ENCODE results near the gene B3GNT5. TPM values are rescaled to one million over a fixed set of nuclear protein-coding genes. Genes with fewer than 3 reads are reported as not detected.
A peak's percentile ranks its signal among the peaks of the same experiment; 100 is the strongest.

The B3GNT5 gene
- total and polyA plus RNA-seq, 4 donors = 11.0 to 25.7 (median 20.6) TPM

- Histone ChIP-seq H3K9me3 (ENCODE audit: control insufficient read depth, insufficient read depth, low read length) (no peaks in the 10 kb centered on the region), H3K4me1 (ENCODE audit: control insufficient read depth, insufficient read depth, low read length) (peaks cover 4% of the 10 kb centered on the region), H3K36me3 (ENCODE audit: control insufficient read depth, insufficient read depth, low read length) (peaks cover 10% of the 10 kb centered on the region), H3K4me3 (ENCODE audit: low read depth, low read length) (no peak overlapping the region), H3K27me3 (ENCODE audit: control insufficient read depth, insufficient read depth, low read length) (no peaks in the 10 kb centered on the region), H3K27ac (ENCODE audit: low read depth, low read length) (no peak overlapping the region)
- no CpG with 5 or more reads among the region's 3 CpGs for WGBS (ENCODE audit: insufficient coverage)
- no peak for DNase-seq (ENCODE audit: low read depth in 4 of 6, low spot score in 6 of 6)
These were observed 19.1 kb downstream of the B3GNT5 start for GRCh38 chr3:183272142-183272541.

DNA sequence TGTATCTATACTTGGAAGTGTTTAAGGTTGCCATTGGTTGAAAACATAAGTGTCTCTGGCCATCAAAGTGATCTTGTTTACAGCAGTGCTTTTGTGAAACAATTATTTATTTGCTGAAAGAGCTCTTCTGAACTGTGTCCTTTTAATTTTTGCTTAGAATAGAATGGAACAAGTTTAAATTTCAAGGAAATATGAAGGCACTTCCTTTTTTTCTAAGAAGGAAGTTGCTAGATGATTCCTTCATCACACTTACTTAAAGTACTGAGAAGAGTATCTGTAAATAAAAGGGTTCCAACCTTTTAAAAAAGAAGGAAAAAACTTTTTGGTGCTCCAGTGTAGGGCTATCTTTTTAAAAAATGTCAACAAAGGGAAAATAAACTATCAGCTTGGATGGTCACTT, 19.7 kb downstream of the B3GNT5 start:
- no peaks in the 10 kb centered on the region for H3K9me3 ChIP-seq (ENCODE audit: control insufficient read depth, insufficient read depth, low read length)
- H3K36me3 ChIP-seq (ENCODE audit: control insufficient read depth, insufficient read depth, low read length) = peaks cover 4% of the 10 kb centered on the region
- no peaks in the 10 kb centered on the region for H3K4me1 ChIP-seq (ENCODE audit: control insufficient read depth, insufficient read depth, low read length)
- no peak overlapping the region for H3K4me3 ChIP-seq (ENCODE audit: low read depth, low read length)
- no peak for DNase-seq (ENCODE audit: low read depth in 4 of 6, low spot score in 6 of 6)
- no peak overlapping the region for H3K27ac ChIP-seq (ENCODE audit: low read depth, low read length)
- H3K27me3 ChIP-seq (ENCODE audit: control insufficient read depth, insufficient read depth, low read length) = no peaks in the 10 kb centered on the region

GRCh38 chr3:183274609-183275008, 21.6 kb downstream of the B3GNT5 start:
- DNase-seq (ENCODE audit: low read depth in 4 of 6, low spot score in 6 of 6) = no peak
- Histone ChIP-seq H3K27ac (ENCODE audit: low read depth, low read length) (no peak overlapping the region), H3K36me3 (ENCODE audit: control insufficient read depth, insufficient read depth, low read length) (peaks cover 4% of the 10 kb centered on the region), H3K4me1 (ENCODE audit: control insufficient read depth, insufficient read depth, low read length) (no peaks in the 10 kb centered on the region), H3K4me3 (ENCODE audit: low read depth, low read length) (no peak overlapping the region), H3K27me3 (ENCODE audit: control insufficient read depth, insufficient read depth, low read length) (no peaks in the 10 kb centered on the region), H3K9me3 (ENCODE audit: control insufficient read depth, insufficient read depth, low read length) (no peaks in the 10 kb centered on the region)
- 91% methylated on average over 3 of the region's 5 CpGs for WGBS (ENCODE audit: insufficient coverage)

DNA sequence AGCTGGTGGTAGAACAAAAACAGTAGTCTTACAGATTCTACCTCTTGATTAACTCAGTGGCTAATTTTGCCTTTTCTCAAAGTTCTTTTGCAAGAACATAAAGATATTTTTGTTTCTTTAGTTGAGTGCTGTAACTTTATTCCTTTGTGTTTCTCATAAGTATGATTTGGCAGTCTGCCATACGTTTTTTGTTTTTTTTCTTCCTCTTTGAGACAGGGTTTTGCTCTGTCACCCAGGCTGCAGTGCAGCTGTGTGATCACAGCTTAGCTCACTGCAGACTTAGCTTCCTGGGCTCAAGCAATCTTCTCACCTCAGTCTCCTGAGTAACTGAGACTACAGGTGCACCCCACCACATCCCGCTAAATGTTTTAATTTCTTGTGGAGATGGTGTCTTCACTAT, 22.4 kb downstream of the B3GNT5 start:
- no peak overlapping the region for H3K4me3 ChIP-seq (ENCODE audit: low read depth, low read length)
- peak in 2 of 6 donors; percentile 25 to 58 for DNase-seq (ENCODE audit: low read depth in 4 of 6, low spot score in 6 of 6)
- H3K27me3 ChIP-seq (ENCODE audit: control insufficient read depth, insufficient read depth, low read length) = no peaks in the 10 kb centered on the region
- no peak overlapping the region for H3K27ac ChIP-seq (ENCODE audit: low read depth, low read length)
- no peaks in the 10 kb centered on the region for H3K9me3 ChIP-seq (ENCODE audit: control insufficient read depth, insufficient read depth, low read length)
- H3K4me1 ChIP-seq (ENCODE audit: control insufficient read depth, insufficient read depth, low read length) = no peaks in the 10 kb centered on the region
- 33% methylated on average over 1 of the region's 2 CpGs for WGBS (ENCODE audit: insufficient coverage)
- peaks cover 4% of the 10 kb centered on the region for H3K36me3 ChIP-seq (ENCODE audit: control insufficient read depth, insufficient read depth, low read length)

DNA sequence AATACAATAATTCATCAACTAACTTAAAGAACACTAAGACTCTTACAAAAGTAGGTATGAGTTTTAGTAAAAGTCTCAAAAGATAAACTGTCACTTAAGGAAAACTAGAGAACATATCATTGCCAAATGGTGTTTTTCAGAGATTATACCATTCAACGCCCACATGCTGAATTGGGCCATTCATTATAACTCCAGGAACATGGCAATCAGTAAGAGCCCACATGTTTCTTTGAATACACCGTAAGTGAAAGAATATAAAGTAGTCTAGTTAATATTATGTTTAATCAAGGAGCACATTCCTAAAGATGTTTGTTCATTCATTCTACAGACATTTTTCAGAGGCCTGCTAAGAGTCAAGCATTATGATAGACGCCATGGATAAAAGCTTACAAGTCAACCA, 22.9 kb downstream of the B3GNT5 start:
- Histone ChIP-seq H3K9me3 (ENCODE audit: control insufficient read depth, insufficient read depth, low read length) (no peaks in the 10 kb centered on the region), H3K27me3 (ENCODE audit: control insufficient read depth, insufficient read depth, low read length) (no peaks in the 10 kb centered on the region), H3K4me1 (ENCODE audit: control insufficient read depth, insufficient read depth, low read length) (no peaks in the 10 kb centered on the region), H3K27ac (ENCODE audit: low read depth, low read length) (no peak overlapping the region), H3K36me3 (ENCODE audit: control insufficient read depth, insufficient read depth, low read length) (peaks cover 4% of the 10 kb centered on the region), H3K4me3 (ENCODE audit: low read depth, low read length) (no peak overlapping the region)
- WGBS (ENCODE audit: insufficient coverage) = no CpG with 5 or more reads among the region's 3 CpGs
- DNase-seq (ENCODE audit: low read depth in 4 of 6, low spot score in 6 of 6) = no peak

GRCh38 chr3:183277260-183277659, 24.2 kb downstream of the B3GNT5 start:
- peaks cover 4% of the 10 kb centered on the region for H3K36me3 ChIP-seq (ENCODE audit: control insufficient read depth, insufficient read depth, low read length)
- no peak for DNase-seq (ENCODE audit: low read depth in 4 of 6, low spot score in 6 of 6)
- no peak overlapping the region for H3K27ac ChIP-seq (ENCODE audit: low read depth, low read length)
- no peaks in the 10 kb centered on the region for H3K4me1 ChIP-seq (ENCODE audit: control insufficient read depth, insufficient read depth, low read length)
- no peaks in the 10 kb centered on the region for H3K27me3 ChIP-seq (ENCODE audit: control insufficient read depth, insufficient read depth, low read length)
- 100% methylated on average over 2 of the region's 5 CpGs for WGBS (ENCODE audit: insufficient coverage)
- no peak overlapping the region for H3K4me3 ChIP-seq (ENCODE audit: low read depth, low read length)
- no peaks in the 10 kb centered on the region for H3K9me3 ChIP-seq (ENCODE audit: control insufficient read depth, insufficient read depth, low read length)

GRCh38 chr3:183278479-183279088, 25.5 kb downstream of the B3GNT5 start:
- H3K9me3 ChIP-seq (ENCODE audit: control insufficient read depth, insufficient read depth, low read length) = no peaks in the 10 kb centered on the region
- H3K27me3 ChIP-seq (ENCODE audit: control insufficient read depth, insufficient read depth, low read length) = no peaks in the 10 kb centered on the region
- WGBS (ENCODE audit: insufficient coverage) = 80% methylated on average over 1 of the region's 4 CpGs
- no peak overlapping the region for H3K27ac ChIP-seq (ENCODE audit: low read depth, low read length)
- H3K4me3 ChIP-seq (ENCODE audit: low read depth, low read length) = no peak overlapping the region
- no peaks in the 10 kb centered on the region for H3K4me1 ChIP-seq (ENCODE audit: control insufficient read depth, insufficient read depth, low read length)
- peaks cover 4% of the 10 kb centered on the region for H3K36me3 ChIP-seq (ENCODE audit: control insufficient read depth, insufficient read depth, low read length)
- DNase-seq (ENCODE audit: low read depth in 4 of 6, low spot score in 6 of 6) = peak in 2 of 6 donors; percentile 21 to 50

DNA sequence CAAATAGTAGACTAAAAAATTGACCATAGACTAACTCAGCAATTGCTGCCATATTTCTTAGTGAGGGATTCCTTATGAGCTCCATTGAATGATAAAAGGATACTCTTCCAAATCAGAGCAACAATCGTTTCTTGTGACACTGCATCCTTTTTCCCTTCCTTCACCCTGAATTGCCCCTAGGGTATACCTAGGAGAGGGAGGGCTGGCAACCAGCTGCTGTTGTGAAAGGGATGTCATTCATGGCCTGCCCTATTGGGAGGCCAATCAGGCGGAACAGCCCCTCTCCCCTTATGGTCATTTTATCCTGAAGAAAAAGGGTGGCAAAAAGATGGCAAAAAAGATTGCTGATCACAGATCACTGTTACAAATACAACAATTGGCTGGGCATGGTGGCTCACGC, 26.3 kb downstream of the B3GNT5 start:
- no CpG with 5 or more reads among the region's 3 CpGs for WGBS (ENCODE audit: insufficient coverage)
- Histone ChIP-seq H3K4me3 (ENCODE audit: low read depth, low read length) (no peak overlapping the region), H3K36me3 (ENCODE audit: control insufficient read depth, insufficient read depth, low read length) (no peaks in the 10 kb centered on the region), H3K9me3 (ENCODE audit: control insufficient read depth, insufficient read depth, low read length) (no peaks in the 10 kb centered on the region), H3K27me3 (ENCODE audit: control insufficient read depth, insufficient read depth, low read length) (no peaks in the 10 kb centered on the region), H3K4me1 (ENCODE audit: control insufficient read depth, insufficient read depth, low read length) (no peaks in the 10 kb centered on the region), H3K27ac (ENCODE audit: low read depth, low read length) (no peak overlapping the region)
- DNase-seq (ENCODE audit: low read depth in 4 of 6, low spot score in 6 of 6) = no peak

- 90% methylated on average over 2 of the region's 8 CpGs for WGBS (ENCODE audit: insufficient coverage)
- no peaks in the 10 kb centered on the region for H3K9me3 ChIP-seq (ENCODE audit: control insufficient read depth, insufficient read depth, low read length)
- H3K4me3 ChIP-seq (ENCODE audit: low read depth, low read length) = no peak overlapping the region
- no peaks in the 10 kb centered on the region for H3K36me3 ChIP-seq (ENCODE audit: control insufficient read depth, insufficient read depth, low read length)
- peaks cover 3% of the 10 kb centered on the region for H3K4me1 ChIP-seq (ENCODE audit: control insufficient read depth, insufficient read depth, low read length)
- DNase-seq (ENCODE audit: low read depth in 4 of 6, low spot score in 6 of 6) = no peak
- H3K27me3 ChIP-seq (ENCODE audit: control insufficient read depth, insufficient read depth, low read length) = no peaks in the 10 kb centered on the region
- no peak overlapping the region for H3K27ac ChIP-seq (ENCODE audit: low read depth, low read length)
These were observed 28.2 kb downstream of the B3GNT5 start for GRCh38 chr3:183281126-183281797.

- no peak overlapping the region for H3K4me3 ChIP-seq (ENCODE audit: low read depth, low read length)
- H3K9me3 ChIP-seq (ENCODE audit: control insufficient read depth, insufficient read depth, low read length) = no peaks in the 10 kb centered on the region
- no peaks in the 10 kb centered on the region for H3K36me3 ChIP-seq (ENCODE audit: control insufficient read depth, insufficient read depth, low read length)
- peaks cover 3% of the 10 kb centered on the region for H3K4me1 ChIP-seq (ENCODE audit: control insufficient read depth, insufficient read depth, low read length)
- no peak for DNase-seq (ENCODE audit: low read depth in 4 of 6, low spot score in 6 of 6)
- WGBS (ENCODE audit: insufficient coverage) = no CpG with 5 or more reads among the region's 2 CpGs
- H3K27me3 ChIP-seq (ENCODE audit: control insufficient read depth, insufficient read depth, low read length) = no peaks in the 10 kb centered on the region
- no peak overlapping the region for H3K27ac ChIP-seq (ENCODE audit: low read depth, low read length)
These were observed 30.8 kb downstream of the B3GNT5 start for GRCh38 chr3:183283886-183284285.
